Measurements from ENCODE around the gene EMILIN1. TPM values are rescaled to one million over a fixed set of nuclear protein-coding genes. Genes with fewer than 3 reads are reported as not detected.

The EMILIN1 gene
- total and polyA plus RNA-seq, 2 of the 8 experiments (the other 6 are each of a cell fraction or from before 2014, with no cell fraction given): 1.9 to 3.0 TPM

DNA sequence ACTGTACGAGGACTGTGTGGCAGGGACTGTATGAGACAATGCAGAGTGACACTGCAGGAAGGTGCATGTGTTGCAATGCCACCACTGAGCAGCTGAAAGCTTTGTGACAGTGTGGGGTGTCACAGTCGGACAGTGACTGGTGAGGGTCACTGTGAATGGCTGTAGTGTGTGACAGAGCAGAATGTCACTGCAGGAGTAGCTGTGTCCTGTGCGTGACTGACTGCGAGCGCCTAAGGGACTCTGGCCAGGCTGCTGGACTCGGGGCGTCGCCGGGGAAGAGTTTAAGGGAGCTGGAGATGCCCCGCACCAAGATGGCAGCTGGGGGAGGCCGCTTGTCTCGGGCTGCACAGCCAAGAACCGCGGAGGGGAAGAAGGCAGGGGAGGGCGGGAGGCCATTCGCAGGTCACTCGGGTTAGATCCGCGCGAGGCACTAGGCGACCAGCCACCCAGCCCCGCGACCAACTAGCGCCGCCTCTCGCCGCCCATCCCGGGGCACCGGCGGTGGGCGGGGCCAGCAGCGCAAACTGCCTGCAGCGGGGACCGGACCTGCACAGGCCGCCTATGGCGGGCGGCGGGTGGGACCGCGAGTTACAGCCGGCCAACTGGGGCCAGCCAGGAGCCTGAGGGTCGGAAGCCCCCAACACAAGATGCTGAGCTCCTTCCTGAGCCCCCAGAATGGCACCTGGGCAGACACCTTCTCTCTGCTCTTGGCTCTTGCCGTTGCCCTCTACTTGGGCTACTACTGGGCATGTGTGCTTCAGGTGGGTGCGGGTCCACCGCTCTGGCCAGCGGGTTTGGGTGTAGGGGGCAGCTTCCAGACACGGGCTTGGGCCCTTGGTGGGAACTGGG, 45.1 kb downstream of the EMILIN1 start, which contains the start of gene ABHD1 (continued):
- TF ChIP-seq RAD21 (IDR thresholded peaks at IDR 0.05 in 1 of 2, conservative IDR thresholded peaks at IDR 0.05 in 1 of 2; ENCODE audit: low read depth in 2 of 2, low read length in 2 of 2) (no peak), NANOG (IDR thresholded peaks at IDR 0.05; ENCODE audit: insufficient read depth, low read depth, low read length, poor library complexity, severe bottlenecking) (no peak), PHF8 (conservative IDR thresholded peaks at IDR 0.05; ENCODE audit: low read depth, low read length) (peak; percentile 64), SP4 (IDR thresholded peaks at IDR 0.05; ENCODE audit: low read length) (peak; percentile 61; the same call in 1 of the 2 replicates), TAF1 (IDR thresholded peaks at IDR 0.05; ENCODE audit: low read depth, low read length) (0 out of 2 replicates have a peak, but pooled peaks have one; percentile 40), KDM4A (IDR thresholded peaks at IDR 0.05; ENCODE audit: low read depth, low read length, severe bottlenecking) (peak; percentile 97), CEBPB (IDR thresholded peaks at IDR 0.05; ENCODE audit: low read depth, low read length) (peak; percentile 32; the same call in 1 of the 2 replicates)

Data from H1 (cell line).